Activated T-helper 1 cell treated with anti-CD3 and anti-CD28 coated beads, Interleukin-2, amount 50 U/mL, for 16 hours (primary cell): ENCODE results near the gene NCAPH2.
"Not testable (repeated sequence)": the region's sequence is repeated elsewhere in the genome, so short reads cannot be mapped to it uniquely, and the experiment has no call there.

Experiments used
- DNase-seq, 2 donors: peaks; one replicate each; pipeline ENCODE4 v3.0.0-alpha.2; 2020; ENCODE audit warnings: low read depth in 1 of 2, low spot score in 1 of 2

The NCAPH2 gene

GRCh38 chr22:50517495-50518260 is 9.7 kb downstream of the NCAPH2 start:
- DNase-seq = no peak

- DNase-seq = no peak
These were observed 10.6 kb downstream of the NCAPH2 start for GRCh38 chr22:50518606-50519005.

- no peak for DNase-seq
These were observed 11.1 kb downstream of the NCAPH2 start for GRCh38 chr22:50519151-50519550.

- DNase-seq = not testable (repeated sequence)
These were observed 12.2 kb downstream of the NCAPH2 start for GRCh38 chr22:50520184-50520583.

- DNase-seq = no peak
These were observed 12.9 kb downstream of the NCAPH2 start for GRCh38 chr22:50520826-50521453.

- no peak for DNase-seq
These were observed 13.7 kb downstream of the NCAPH2 start for GRCh38 chr22:50521710-50522109.

GRCh38 chr22:50522208-50522805 is 14.3 kb downstream of the NCAPH2 start:
- no peak for DNase-seq

GRCh38 chr22:50522806-50523438 is 14.9 kb downstream of the NCAPH2 start:
- no peak for DNase-seq

GRCh38 chr22:50523458-50523805 is 15.4 kb downstream of the NCAPH2 start:
- DNase-seq = no peak

- no peak for DNase-seq
These were observed 16.0 kb downstream of the NCAPH2 start for GRCh38 chr22:50523806-50524675.

GRCh38 chr22:50524676-50525103 is 16.7 kb downstream of the NCAPH2 start:
- DNase-seq = no peak

- peak; percentile 93 to 98 for DNase-seq
These were observed 17.3 kb downstream of the NCAPH2 start, which contains the start of gene SCO2 for GRCh38 chr22:50525104-50525857. Gene SCO2 (minus strand): TSS chr22:50525598. CDS start chr22:50524411, 1,187 bp downstream.

- no peak for DNase-seq
These were observed 17.8 kb downstream of the NCAPH2 start for GRCh38 chr22:50525858-50526107.

- peak; percentile 51 to 72 for DNase-seq
These were observed 18.2 kb downstream of the NCAPH2 start for GRCh38 chr22:50526108-50526833.

- no peak for DNase-seq
These were observed 19.1 kb downstream of the NCAPH2 start for GRCh38 chr22:50526834-50527801.

GRCh38 chr22:50527921-50528681 is 20.1 kb downstream of the NCAPH2 start:
- no peak for DNase-seq

- no peak for DNase-seq
These were observed 20.8 kb downstream of the NCAPH2 start for GRCh38 chr22:50528682-50529415.
